H1 (cell line): ENCODE results near the gene HPS3. TPM values are rescaled to one million over a fixed set of nuclear protein-coding genes. Genes with fewer than 3 reads are reported as not detected.
"Not testable (repeated sequence)": the region's sequence is repeated elsewhere in the genome, so short reads cannot be mapped to it uniquely, and the experiment has no call there.

Source experiments
- CTCF ChIA-PET: fragments of 300-600 bp; sonication (Branson Sonifier 250); formaldehyde crosslinking; loops from one replicate; lab custom pipeline; 2021; ENCODE audit not compliant: partially characterized antibody; lab: Charles Lee
- POLR2A ChIA-PET: fragments of 300-600 bp; sonication (Branson Sonifier 250); formaldehyde crosslinking; loops from one replicate; lab custom pipeline; 2021; ENCODE audit warnings: inconsistent platforms; ENCODE audit not compliant: partially characterized antibody; lab: Charles Lee
- DNase-seq, 2 experiments: peaks; one replicate each; pipeline versions ENCODE4 v3.0.0 to v3.0.0-alpha.2; 2010 to 2022; ENCODE audit warnings: low spot score in 2 of 2, low read depth in 1 of 2, mixed read lengths in 1 of 2
- FAIRE-seq: peaks from 2 replicates; lab custom pipeline; 2011; peaks lifted over from hg19 to GRCh38; lab: Jason Lieb, UNC
- H2AFZ ChIP-seq: 2 replicates; pipeline ENCODE4 v1.8.1; 2012; ENCODE audit warnings: low read length, inconsistent platforms
- H2AK5ac ChIP-seq: 2 replicates; pipeline ENCODE4 v1.6.1; 2013; ENCODE audit warnings: low read depth, low read length
- H2BK120ac ChIP-seq: replicated peaks from 2 replicates; pipeline ENCODE3; 2013; ENCODE audit warnings: low read depth, low read length, inconsistent platforms
- H2BK12ac ChIP-seq: 2 replicates; pipeline ENCODE4 v1.6.1; 2013; ENCODE audit warnings: low read depth, low read length
- H2BK15ac ChIP-seq: 2 replicates; pipeline ENCODE4 v1.6.1; 2013; ENCODE audit warnings: low read length
- H2BK20ac ChIP-seq: 2 replicates; pipeline ENCODE4 v1.6.1; 2013; ENCODE audit warnings: low read length
- H2BK5ac ChIP-seq: 2 replicates; pipeline ENCODE4 v1.6.1; 2013; ENCODE audit warnings: low read depth, low read length
- H3K14ac ChIP-seq: 2 replicates; pipeline ENCODE4 v1.6.1; 2013; ENCODE audit warnings: inconsistent platforms; ENCODE audit not compliant: insufficient read length
- H3K18ac ChIP-seq: 2 replicates; pipeline ENCODE4 v1.6.1; 2013; ENCODE audit warnings: low read length; ENCODE audit errors: extremely low read depth
- H3K23ac ChIP-seq: 2 replicates; pipeline ENCODE4 v1.6.1; 2013; ENCODE audit warnings: inconsistent platforms; ENCODE audit not compliant: insufficient read length
- H3K23me2 ChIP-seq: 2 replicates; pipeline ENCODE4 v1.6.1; 2013; ENCODE audit warnings: low read depth, low read length
- H3K27ac ChIP-seq: 2 replicates; pipeline ENCODE4 v1.6.1; 2011; ENCODE audit warnings: low read depth, low read length, inconsistent platforms
- H3K27me3 ChIP-seq, 4 experiments: replicated peaks in 1 of 4; 1 replicate in 1 of 4; 2 replicates in 3 of 4; pipeline versions ENCODE4 v1.6.1 to v1.8.1; 2011 to 2013; ENCODE audit warnings: low read length in 3 of 4, mild to moderate bottlenecking in 3 of 4, inconsistent platforms in 2 of 4, mixed read lengths in 2 of 4, moderate library complexity in 1 of 4; ENCODE audit not compliant: control insufficient read depth in 3 of 4, insufficient read depth in 3 of 4; ENCODE audit errors: extremely low read depth in 1 of 4
- H3K36me3 ChIP-seq, 4 experiments: 2 replicates each; pipeline versions ENCODE4 v1.6.1 to v1.8.1; 2011 to 2013; ENCODE audit warnings: mild to moderate bottlenecking in 4 of 4, low read length in 3 of 4, moderate library complexity in 2 of 4, control low read depth in 1 of 4, inconsistent platforms in 1 of 4; ENCODE audit not compliant: insufficient read depth in 4 of 4, control insufficient read depth in 2 of 4
- H3K4ac ChIP-seq: replicated peaks from 2 replicates; pipeline ENCODE3; 2013; ENCODE audit warnings: low read length, low read depth, mixed read lengths, inconsistent platforms; ENCODE audit not compliant: insufficient read length
- H3K4me1 ChIP-seq, 4 experiments: replicated peaks in 1 of 4; 1 replicate in 1 of 4; 2 replicates in 3 of 4; pipeline versions ENCODE4 v1.6.1 to v1.8.1; 2011 to 2013; ENCODE audit warnings: low read length in 3 of 4, inconsistent platforms in 2 of 4, mixed read lengths in 1 of 4; ENCODE audit not compliant: insufficient read depth in 4 of 4, control insufficient read depth in 3 of 4
- H3K4me2 ChIP-seq, 2 experiments: 2 replicates each; pipeline versions ENCODE4 v1.6.1 to v1.8.1; 2011 to 2013; ENCODE audit warnings: low read depth in 2 of 2, low read length in 2 of 2, control low read depth in 1 of 2, inconsistent platforms in 1 of 2, mild to moderate bottlenecking in 1 of 2; ENCODE audit not compliant: insufficient read depth in 1 of 2
- H3K4me3 ChIP-seq, 4 experiments: fragments of 200-600, 300-600 bp in 1 of 4; sonication (generic), shearing (Covaris generic), sonication (Bioruptor Twin) in 1 of 4; 2 replicates each; pipeline versions ENCODE4 v1.5.1 to v1.8.1; 2011 to 2016; ENCODE audit warnings: low read length in 4 of 4, low read depth in 3 of 4, control low read depth in 2 of 4, inconsistent platforms in 2 of 4, mild to moderate bottlenecking in 2 of 4, mixed read lengths in 1 of 4, moderate library complexity in 1 of 4; ENCODE audit not compliant: insufficient read depth in 2 of 4; ENCODE audit errors: extremely low read depth in 1 of 4
- H3K56ac ChIP-seq: replicated peaks from 2 replicates; pipeline ENCODE3; 2013; ENCODE audit warnings: low read depth, mild to moderate bottlenecking, mixed read lengths, low read length, inconsistent platforms; ENCODE audit not compliant: insufficient read length
- H3K79me1 ChIP-seq: 2 replicates; pipeline ENCODE4 v1.6.1; 2013; ENCODE audit warnings: low read depth, low read length, control low read depth
- H3K79me2 ChIP-seq, 2 experiments: 2 replicates each; pipeline versions ENCODE4 v1.6.1 to v1.8.1; 2012 to 2013; ENCODE audit warnings: low read length in 2 of 2, mild to moderate bottlenecking in 2 of 2, inconsistent platforms in 1 of 2; ENCODE audit not compliant: insufficient read depth in 2 of 2, control insufficient read depth in 1 of 2
- H3K9ac ChIP-seq, 4 experiments: replicated peaks in 1 of 4; 1 replicate in 1 of 4; 2 replicates in 3 of 4; pipeline versions ENCODE4 v1.6.1 to v1.8.1; 2011 to 2013; ENCODE audit warnings: low read depth in 3 of 4, low read length in 3 of 4, control low read depth in 2 of 4, mild to moderate bottlenecking in 2 of 4, moderate library complexity in 2 of 4, inconsistent platforms in 1 of 4; ENCODE audit errors: extremely low read depth in 1 of 4
- H3K9me3 ChIP-seq, 2 experiments: 2 replicates each; pipeline versions ENCODE4 v1.6.1 to v1.8.1; 2012 to 2013; ENCODE audit warnings: mild to moderate bottlenecking in 2 of 2, moderate library complexity in 2 of 2, control low read depth in 1 of 2, inconsistent platforms in 1 of 2, low read depth in 1 of 2, low read length in 1 of 2, mixed read lengths in 1 of 2; ENCODE audit not compliant: insufficient read depth in 2 of 2
- H4K20me1 ChIP-seq, 2 experiments: replicated peaks in 1 of 2; 2 replicates each; pipeline versions ENCODE3 to v1.8.1; 2011 to 2013; ENCODE audit warnings: inconsistent platforms in 2 of 2, low read length in 2 of 2, mild to moderate bottlenecking in 1 of 2; ENCODE audit not compliant: insufficient read depth in 2 of 2, control insufficient read depth in 1 of 2
- H4K5ac ChIP-seq: 2 replicates; pipeline ENCODE4 v1.6.1; 2013; ENCODE audit warnings: low read length, low read depth, mixed read lengths, inconsistent platforms; ENCODE audit not compliant: insufficient read length
- H4K8ac ChIP-seq: 2 replicates; pipeline ENCODE4 v1.8.0; 2013; ENCODE audit warnings: mild to moderate bottlenecking, moderate library complexity, low read length, inconsistent platforms; ENCODE audit not compliant: insufficient read depth; ENCODE audit errors: extremely low read depth
- H4K91ac ChIP-seq: replicated peaks from 2 replicates; pipeline ENCODE3; 2013; ENCODE audit warnings: low read length, mixed read lengths, inconsistent platforms; ENCODE audit not compliant: insufficient read length
- WGBS, 2 experiments: shearing (Covaris generic) in 1 of 2; methylation state at CpG; one replicate each; pipeline versions ENCODE4 v1.1.6 to v1.1.7; 2013 to 2015; ENCODE audit warnings: low lambda C conversion rate in 2 of 2, mixed read lengths in 2 of 2, inconsistent platforms in 1 of 2, low coverage in 1 of 2, missing lambda C conversion rate in 1 of 2; ENCODE audit not compliant: insufficient replicate concordance in 2 of 2, insufficient coverage in 1 of 2, insufficient read length in 1 of 2; ENCODE audit errors: extremely low coverage in 1 of 2, missing lambda C conversion rate in 1 of 2; 5-methylcytosine and 5-hydroxymethylcytosine counted together
- polyA plus RNA-seq, 7 experiments: library from polyadenylated mRNA; depleted of rRNA in 3 of 7; stranded (reverse) in 5 of 7; unstranded in 2 of 7; fragments of >200 nt in 5 of 7; fragments of 200-250 nt in 2 of 7; gene quantifications; 1 replicate in 5 of 7; 2 replicates in 1 of 7; 4 replicates in 1 of 7; pipeline versions ENCODE4 v1.2.1 to v1.2.3, GENCODE V29; 2011 to 2013; ENCODE audit warnings: missing spikeins in 2 of 7, mixed read lengths in 2 of 7
- total RNA-seq: library from RNA; stranded (reverse); fragmentation: NEBNext Ultra II Directional; extraction: Animal tissue kit (Norgen Biotek cat#: 25700); gene quantifications from 2 replicates; pipeline ENCODE4 v1.2.1, GENCODE V29; 2021

Gene HPS3
- total and polyA plus RNA-seq, 2 of the 8 experiments (the other 6 are each of a cell fraction or from before 2014, with no cell fraction given), result 23.7 to 48.7 TPM

- H3K4ac ChIP-seq, H3K23me2 ChIP-seq, H3K4me3 ChIP-seq, H3K9me3 ChIP-seq, H3K27ac ChIP-seq, FAIRE-seq, H3K56ac ChIP-seq, H3K36me3 ChIP-seq, H2AFZ ChIP-seq, H3K18ac ChIP-seq, H3K79me1 ChIP-seq, H3K27me3 ChIP-seq, H3K23ac ChIP-seq, H2BK120ac ChIP-seq, H2BK5ac ChIP-seq, H3K9ac ChIP-seq, POLR2A ChIA-PET, H4K8ac ChIP-seq, H2BK12ac ChIP-seq, H3K4me1 ChIP-seq, DNase-seq, H4K20me1 ChIP-seq, H4K91ac ChIP-seq, H2BK15ac ChIP-seq, H4K5ac ChIP-seq, H2AK5ac ChIP-seq, H2BK20ac ChIP-seq, H3K4me2 ChIP-seq, H3K14ac ChIP-seq, H3K79me2 ChIP-seq: not testable (repeated sequence)
- WGBS, 2 experiments, result 84% methylated on average over 1 of the region's 1 CpG; no CpG with 5 or more reads in 1 of the 2 experiments
- CTCF ChIA-PET, result interaction anchor here (1.0 to 1.6 kb wide), 2 partner anchors 90 to 1027 kb away, joined by 3 to 5 read pairs; partner anchors contain the start of gene HPS3
Observed at GRCh38 chr3:149219380-149220121, 90.1 kb downstream of the HPS3 start.
